Non-pigmented ciliary epithelial cell (primary cell): ENCODE measurements around the gene FOXP3.

Experiments used
- DNase-seq: peaks from one replicate; pipeline ENCODE4 v3.0.0-alpha.2; 2010; ENCODE audit warnings: low read depth

The FOXP3 gene

GRCh38 chrX:49250066-49250465 is 14.4 kb downstream of the FOXP3 start:
- DNase-seq = no peak

GRCh38 chrX:49249616-49250015 is 14.9 kb downstream of the FOXP3 start:
- DNase-seq = no peak

- no peak for DNase-seq
These were observed 15.4 kb downstream of the FOXP3 start for GRCh38 chrX:49249071-49249470.

- no peak for DNase-seq
These were observed 16.3 kb downstream of the FOXP3 start for GRCh38 chrX:49247916-49248811.

GRCh38 chrX:49247346-49247745 is 17.2 kb downstream of the FOXP3 start:
- DNase-seq = no peak

GRCh38 chrX:49246541-49246940 is 18.0 kb downstream of the FOXP3 start:
- DNase-seq = no peak

- no peak for DNase-seq
These were observed 20.3 kb downstream of the FOXP3 start for GRCh38 chrX:49244207-49244606.

GRCh38 chrX:49243166-49243565 is 21.3 kb downstream of the FOXP3 start:
- DNase-seq = no peak

- no peak for DNase-seq
These were observed 21.9 kb downstream of the FOXP3 start for GRCh38 chrX:49242545-49243066.

- no peak for DNase-seq
These were observed 25.8 kb downstream of the FOXP3 start for GRCh38 chrX:49238735-49239134.

- no peak for DNase-seq
These were observed 27.4 kb downstream of the FOXP3 start for GRCh38 chrX:49237060-49237459.

GRCh38 chrX:49233887-49234555 is 30.5 kb downstream of the FOXP3 start:
- DNase-seq = no peak

GRCh38 chrX:49233176-49233575 is 31.3 kb downstream of the FOXP3 start, which contains the start of gene CACNA1F:
Gene CACNA1F, minus strand, starts transcription at chrX:49233340. Its CDS starts 31 bp downstream, at chrX:49233309.
- no peak for DNase-seq

GRCh38 chrX:49232525-49232924 is 32.0 kb downstream of the FOXP3 start:
- DNase-seq = no peak

- DNase-seq = no peak
These were observed 33.0 kb downstream of the FOXP3 start for GRCh38 chrX:49231333-49232000.

- no peak for DNase-seq
These were observed 33.8 kb downstream of the FOXP3 start for GRCh38 chrX:49230500-49231232.

GRCh38 chrX:49228185-49228584 is 36.3 kb downstream of the FOXP3 start:
- DNase-seq = no peak

GRCh38 chrX:49227726-49228125 is 36.8 kb downstream of the FOXP3 start:
- no peak for DNase-seq

- no peak for DNase-seq
These were observed 37.6 kb downstream of the FOXP3 start for GRCh38 chrX:49226946-49227345.

GRCh38 chrX:49225858-49226257 is 38.7 kb downstream of the FOXP3 start:
- DNase-seq = no peak

- DNase-seq = no peak
These were observed 42.6 kb downstream of the FOXP3 start for GRCh38 chrX:49221868-49222267.

GRCh38 chrX:49220100-49220499 is 44.4 kb downstream of the FOXP3 start:
- no peak for DNase-seq
